Activated CD4-positive, alpha-beta T cell treated with anti-CD3 and anti-CD28 coated beads, Interleukin-2, amount 50 U/mL, for 16 hours (primary cell): Measurements from ENCODE around the gene CLSTN3.
A peak's percentile ranks its signal among the peaks of the same experiment; 100 is the strongest.
"Not testable (repeated sequence)": the region's sequence is repeated elsewhere in the genome, so short reads cannot be mapped to it uniquely, and the experiment has no call there.

Source experiments
- DNase-seq: peaks from one replicate; pipeline ENCODE4 v3.0.0-alpha.2; 2020

CLSTN3 gene

DNA sequence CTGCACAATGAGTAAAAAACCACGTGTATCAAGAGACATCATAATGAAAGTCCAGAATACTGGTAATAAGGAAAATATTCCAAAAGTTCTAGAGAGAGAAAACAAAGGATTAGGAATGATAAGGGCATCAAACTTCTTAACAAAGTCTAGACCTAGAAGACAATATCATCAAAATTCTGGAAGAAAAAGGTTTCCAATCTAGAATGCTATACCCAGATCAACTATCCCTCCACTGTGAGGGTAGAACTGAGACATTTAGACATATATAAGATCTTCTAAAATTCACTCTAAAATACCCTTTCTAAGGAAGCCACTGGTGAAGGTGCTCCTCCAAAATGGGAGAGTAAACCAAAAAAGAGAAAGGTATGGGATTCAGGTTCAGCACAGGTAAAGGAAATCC is 24.1 kb upstream of the CLSTN3 start:
- DNase-seq = no peak

DNA sequence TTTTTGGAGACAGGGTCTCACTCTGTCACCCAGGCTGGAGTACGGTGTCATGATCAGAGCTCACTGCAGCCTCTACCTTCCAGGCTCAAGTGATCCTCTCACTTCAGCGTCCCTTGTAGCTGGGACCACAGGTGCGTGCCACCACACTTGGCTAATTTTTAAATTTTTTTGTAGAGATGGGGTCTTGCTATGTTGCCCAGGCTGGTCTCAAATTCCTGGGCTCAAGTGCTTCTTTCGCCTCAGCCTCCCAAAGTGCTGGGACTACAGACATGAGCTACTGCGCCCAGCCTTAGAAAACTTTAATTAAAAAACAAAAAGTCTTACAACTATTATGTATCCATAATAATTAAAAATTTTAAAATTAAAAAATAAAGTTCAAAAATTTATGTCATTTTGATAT is 23.0 kb upstream of the CLSTN3 start:
- DNase-seq = not testable (repeated sequence)

DNA sequence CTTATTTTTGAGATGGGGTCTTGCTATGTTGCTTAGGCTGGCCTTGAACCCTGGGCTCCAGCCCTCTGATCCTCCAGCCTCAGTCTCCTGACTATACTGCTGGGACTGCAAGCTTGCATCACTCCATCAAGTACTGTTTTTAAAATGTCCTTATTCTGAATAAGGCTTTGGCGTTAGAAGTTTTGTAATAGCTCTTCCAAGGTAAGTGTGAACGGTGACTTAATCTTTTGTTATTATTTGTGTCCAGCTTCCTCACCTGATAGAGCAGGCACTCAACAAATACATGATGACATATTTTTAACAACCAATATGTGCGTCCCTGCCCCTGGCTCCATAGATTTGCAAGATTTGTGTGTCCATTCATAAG is 22.6 kb upstream of the CLSTN3 start:
- peak; percentile 14 for DNase-seq

DNA sequence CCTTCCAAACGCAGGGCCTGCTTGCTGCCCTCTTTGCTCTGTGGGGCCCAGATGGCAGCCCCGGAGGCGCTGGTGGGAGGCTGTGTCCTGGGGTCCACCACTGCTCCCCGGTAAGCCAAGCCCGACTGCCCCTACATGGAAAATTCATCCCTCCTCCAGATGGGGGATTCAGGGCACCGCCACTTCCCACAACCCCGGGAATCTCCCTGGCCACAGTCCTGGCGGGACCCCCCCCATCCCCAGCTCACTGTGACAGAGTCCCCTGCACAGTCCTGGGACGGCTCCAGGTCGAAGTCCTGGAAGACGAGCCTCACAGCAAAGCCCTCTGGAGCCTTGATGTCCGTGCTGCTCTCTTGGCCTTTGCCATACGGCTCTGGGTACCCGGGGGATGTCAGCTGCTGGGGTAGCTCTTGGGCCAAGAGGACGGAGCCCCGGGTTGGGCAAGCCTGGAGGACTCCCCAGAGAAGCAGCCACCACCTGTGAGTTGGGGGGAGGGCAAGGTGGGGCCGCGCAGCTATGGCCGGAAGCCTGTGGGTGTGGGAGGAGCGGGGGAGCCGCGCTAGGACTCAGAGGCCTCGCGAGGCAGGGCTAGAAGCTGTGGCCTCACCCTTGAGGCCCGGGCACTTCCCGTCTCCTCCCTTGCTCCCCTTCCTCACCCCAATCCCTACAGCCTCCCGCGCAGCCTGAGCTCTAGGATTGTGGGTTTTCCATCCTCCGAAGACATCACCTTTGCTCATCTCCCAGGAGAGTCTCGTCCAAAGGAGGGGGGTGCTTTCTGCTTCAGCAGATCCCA is 22.0 kb upstream of the CLSTN3 start:
- DNase-seq = peak; percentile 86

DNA sequence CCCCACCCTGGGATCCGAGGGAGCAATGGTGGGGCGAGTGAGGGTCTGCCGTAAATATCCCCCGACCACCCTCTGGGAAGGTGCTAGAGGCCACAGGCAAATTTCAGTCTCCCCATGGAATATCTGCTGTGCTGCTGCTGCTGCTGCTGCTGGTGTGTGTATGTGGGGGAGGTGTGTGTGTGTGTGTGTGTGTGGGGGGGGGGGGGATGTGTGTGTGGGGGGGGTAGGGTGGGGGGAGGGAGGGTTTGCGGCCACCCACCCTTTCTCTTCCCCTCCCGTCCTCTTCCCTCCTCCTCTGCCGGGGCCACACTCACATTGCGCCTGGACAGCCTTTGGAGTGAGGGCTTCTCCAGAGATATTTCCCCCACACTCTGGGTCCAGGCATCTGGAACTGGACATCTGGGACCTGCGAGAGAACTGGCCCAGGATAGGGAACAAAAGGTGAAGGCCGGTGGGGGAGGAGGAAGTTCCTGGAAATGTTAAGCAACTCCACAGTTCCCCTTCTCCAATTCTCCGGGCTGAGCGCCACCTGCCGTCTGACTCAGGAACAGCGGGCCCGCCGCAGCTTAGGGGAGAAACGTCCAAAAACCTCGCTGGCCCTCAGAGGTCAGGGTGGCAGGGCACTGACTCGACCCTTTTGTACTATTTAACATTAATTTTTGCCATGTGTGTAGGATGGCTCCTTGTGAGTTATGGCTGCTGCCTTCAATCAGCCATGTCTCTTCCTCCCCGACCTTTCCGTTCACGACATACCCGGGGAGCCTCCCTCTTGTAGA is 21.2 kb upstream of the CLSTN3 start, which contains the start of gene C1RL:
Gene C1RL, minus strand, starts transcription at position 419 of the 776 bp plus-strand sequence. Its CDS starts 34 bp downstream, at position 385.
- peak; percentile 85 for DNase-seq

GRCh38 chr12:7109572-7109920 is 20.6 kb upstream of the CLSTN3 start:
- DNase-seq = no peak

DNA sequence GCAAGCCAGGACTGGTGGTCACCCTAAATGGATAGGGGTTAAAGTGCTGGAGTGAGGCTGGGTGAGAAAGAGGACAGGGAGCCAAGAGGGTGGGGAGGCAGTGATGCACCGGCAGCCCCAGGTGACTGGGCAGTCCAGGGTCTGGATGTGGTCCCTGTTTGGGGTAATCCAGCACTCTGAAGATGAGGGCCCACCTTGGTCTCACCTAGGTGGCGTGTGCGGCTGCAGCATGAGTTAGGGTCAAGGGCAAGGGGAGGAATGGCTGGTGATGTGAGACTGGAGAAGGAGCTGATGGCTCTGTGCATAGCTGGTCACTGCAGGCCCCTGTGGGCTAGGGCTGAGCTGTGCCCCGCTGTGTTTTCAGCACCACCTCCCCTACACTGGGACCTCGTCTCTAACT is 19.5 kb upstream of the CLSTN3 start:
- DNase-seq = no peak

DNA sequence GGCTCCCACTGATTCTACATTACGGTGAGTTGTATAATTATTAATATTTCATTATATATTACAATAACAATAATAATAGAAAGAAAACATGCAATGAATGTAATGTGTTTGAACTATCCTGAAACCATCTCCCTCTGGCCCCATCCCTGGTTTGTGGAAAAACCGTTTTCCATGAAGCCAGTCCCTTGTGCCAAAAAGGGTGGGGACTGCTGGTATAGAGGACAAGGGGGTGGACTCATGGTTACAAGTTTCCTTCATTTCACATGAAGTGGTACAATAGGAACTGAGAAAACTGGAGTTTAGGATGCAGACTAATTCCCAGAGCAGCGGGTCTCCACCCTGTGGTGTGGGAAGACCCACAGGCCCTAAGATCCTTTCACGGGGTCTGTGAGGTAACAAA is 18.1 kb upstream of the CLSTN3 start:
- DNase-seq = no peak

DNA sequence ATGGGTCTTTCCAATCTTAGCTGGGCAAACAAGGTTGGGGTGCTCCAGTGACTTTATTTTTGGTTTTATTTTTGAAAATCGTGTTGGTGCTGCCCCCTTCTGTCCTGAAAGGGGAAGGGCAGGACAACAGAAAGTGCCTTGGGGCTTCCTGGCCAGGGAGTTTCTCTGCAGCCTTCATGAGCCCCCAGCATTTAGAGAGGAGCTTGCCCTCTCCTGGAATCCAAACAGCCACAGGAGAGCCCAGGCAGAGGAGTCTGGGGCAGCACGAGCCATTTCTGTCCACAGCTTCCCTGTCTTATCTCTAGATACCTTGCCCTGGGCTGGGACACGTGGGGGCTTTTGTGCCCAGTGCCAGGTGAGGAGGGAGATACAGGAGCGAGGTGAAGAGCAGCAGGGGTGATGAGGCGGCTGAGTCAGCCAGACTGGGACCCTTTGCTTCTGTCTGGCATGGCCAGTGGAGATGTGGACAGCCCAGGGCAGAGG is 16.7 kb upstream of the CLSTN3 start:
- DNase-seq = peak; percentile 57

DNA sequence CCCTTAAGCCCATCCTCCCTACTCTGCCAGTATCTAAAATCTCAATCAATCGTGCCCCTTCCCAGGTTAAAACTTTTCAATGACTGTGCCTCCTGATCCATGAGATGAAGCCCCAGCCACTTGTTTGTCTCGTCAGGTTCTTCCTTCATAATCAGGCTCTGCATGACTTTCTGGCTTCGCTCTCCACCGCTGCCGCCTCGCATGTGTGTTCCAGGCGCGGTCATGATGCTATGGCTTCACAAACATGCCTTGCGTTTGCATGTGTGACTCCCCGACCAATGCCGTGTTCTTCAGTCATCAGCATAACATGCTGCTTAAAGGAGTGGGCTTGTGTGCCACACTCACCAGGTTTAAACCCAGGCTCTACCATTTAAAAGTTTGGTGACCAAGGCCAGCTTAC is 16.2 kb upstream of the CLSTN3 start:
- DNase-seq = no peak

DNA sequence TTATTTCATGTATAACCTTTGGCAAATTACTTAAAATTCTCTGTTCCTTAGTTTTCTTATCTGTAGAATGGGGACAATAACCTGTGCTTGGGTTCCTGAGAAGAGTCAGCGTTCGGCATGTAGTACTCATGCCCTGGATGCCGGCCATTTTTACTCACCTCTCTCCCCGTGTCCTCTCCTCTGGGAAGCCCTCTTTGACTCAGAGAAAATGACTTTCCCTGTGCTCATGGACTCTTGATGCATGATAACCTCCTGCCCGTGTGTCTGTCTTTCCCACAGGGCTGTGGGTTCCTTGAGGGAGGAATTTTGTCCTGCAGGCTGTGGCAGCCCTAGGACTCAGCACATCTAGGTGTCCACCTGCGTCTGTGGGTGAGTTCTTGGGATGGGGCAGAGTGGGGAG is 15.3 kb upstream of the CLSTN3 start:
- DNase-seq = no peak

DNA sequence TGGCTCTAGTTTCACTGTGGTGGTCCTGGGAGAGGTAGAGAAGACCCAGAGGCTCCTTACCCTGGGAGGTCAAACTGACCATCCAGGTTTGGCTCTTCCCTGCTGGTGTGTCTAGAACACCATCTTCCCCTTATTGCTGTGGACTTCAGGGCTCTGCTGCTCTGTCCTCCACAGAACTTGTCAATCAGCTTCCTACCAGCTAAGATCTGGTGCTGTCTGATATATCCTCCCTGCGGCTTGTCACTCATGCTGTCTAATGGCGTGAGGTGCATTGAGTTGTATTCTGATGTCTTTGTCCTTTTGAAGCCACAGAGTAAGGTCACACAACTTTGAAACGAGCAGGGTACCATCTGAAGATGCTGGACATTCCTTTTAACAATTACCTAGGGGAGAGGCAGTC is 14.0 kb upstream of the CLSTN3 start:
- DNase-seq = no peak

DNA sequence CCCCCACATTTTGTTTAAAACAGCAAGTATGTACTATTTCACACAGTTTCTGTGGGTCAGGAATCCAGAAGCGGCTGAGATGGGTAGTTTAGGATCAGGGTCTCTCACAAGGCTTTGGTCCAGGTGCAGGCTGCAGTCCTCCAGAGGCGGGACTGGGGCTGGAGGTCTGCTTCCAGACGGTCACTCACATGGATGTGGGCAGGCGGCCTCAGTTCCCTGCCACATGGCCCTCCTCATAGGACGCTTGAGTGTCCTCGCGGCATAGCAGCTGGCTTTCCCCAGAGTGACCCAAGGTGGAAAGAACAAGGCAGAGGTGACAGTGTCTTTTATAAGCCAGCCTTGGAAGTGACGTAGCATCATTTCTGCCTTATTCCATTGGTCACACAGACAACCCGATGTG is 13.3 kb upstream of the CLSTN3 start:
- no peak for DNase-seq

GRCh38 chr12:7117670-7118069 is 12.5 kb upstream of the CLSTN3 start:
- no peak for DNase-seq

- no peak for DNase-seq
Measured at GRCh38 chr12:7118881-7119280, 11.3 kb upstream of the CLSTN3 start.

GRCh38 chr12:7120166-7120565 is 10.0 kb upstream of the CLSTN3 start:
- DNase-seq = no peak

- no peak for DNase-seq
Measured at GRCh38 chr12:7121324-7121723, 8.8 kb upstream of the CLSTN3 start.

DNA sequence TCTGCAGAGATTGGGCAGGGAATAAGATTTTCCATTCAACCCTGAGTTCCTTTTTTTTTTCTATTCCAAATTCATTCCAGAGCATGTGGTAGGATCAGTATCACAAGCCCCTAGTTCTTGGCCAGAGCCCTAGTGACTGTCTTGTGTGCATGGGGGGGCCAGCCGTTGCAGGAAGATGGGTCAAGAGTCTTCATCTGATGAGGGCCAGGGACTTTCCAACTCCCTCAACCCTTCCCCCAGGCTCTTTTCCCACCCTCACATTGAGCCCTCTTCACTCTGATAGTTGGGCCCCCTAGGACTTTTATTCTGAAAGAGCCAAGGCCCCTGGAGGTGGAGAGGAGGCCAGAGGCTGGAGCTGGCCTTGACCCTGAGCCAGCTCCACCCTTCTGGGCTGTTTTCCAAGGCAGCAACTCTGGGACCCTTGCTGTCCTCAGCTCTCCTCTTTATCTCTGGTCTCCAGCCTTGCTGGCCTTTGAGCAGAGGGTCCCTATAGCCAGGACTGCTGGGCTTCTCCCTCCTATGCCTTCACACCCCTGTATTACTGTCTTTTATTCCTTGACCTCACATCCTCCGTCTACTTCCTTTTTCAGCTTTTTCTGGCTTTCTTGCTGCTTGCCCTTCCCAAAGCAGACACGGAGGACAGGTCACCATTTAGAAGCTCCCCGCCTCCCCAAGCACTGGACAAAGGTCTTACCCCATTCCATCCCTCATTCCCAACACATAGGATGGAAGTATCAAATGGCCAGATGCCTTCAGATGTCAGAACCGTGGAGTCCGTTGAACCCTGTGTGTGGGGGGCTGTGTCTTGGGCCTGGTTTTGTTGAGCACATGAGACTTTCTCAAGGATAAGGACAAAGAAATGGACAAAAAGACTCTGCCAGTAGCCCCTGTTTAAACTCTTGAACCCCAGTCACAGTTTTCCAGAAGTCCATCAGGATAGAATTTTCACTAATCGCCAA is 7.1 kb upstream of the CLSTN3 start:
- no peak for DNase-seq

DNA sequence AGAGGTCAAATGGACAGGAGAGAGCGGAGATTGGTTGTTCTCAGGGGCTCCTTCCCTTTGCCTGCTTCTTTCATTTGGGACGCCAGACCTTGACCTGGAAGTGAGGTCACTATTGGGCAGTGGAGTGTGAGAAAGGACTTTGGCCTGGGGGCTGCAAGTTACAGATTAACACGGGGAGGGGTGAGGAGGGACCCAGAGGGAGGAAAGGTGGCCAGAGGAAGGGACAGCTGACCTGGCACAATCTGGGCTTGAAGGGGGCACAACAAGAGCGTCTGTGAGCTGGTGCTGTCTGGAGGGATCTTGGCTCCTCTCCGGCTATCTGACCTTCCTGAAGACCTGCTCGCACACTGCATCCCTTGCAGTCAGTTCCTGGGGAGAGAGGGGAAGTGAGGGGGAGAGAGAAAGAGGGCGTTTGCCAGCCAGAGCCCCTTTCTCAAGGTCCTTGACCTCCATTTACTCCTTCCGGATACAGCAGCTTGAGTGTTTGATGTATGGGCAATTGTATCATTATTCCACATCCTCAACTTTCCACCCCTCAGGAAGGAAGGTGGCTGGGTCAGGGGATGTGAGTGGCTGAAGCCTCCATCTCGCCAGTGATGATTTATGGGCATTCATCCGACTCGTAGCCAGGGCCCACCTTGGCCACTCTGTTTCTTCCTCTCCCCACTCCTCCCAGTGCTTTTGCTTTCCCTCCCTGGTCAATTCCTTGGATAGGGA is 6.2 kb upstream of the CLSTN3 start:
- DNase-seq = no peak

- no peak for DNase-seq
Measured at GRCh38 chr12:7125632-7126227, 4.4 kb upstream of the CLSTN3 start.

DNA sequence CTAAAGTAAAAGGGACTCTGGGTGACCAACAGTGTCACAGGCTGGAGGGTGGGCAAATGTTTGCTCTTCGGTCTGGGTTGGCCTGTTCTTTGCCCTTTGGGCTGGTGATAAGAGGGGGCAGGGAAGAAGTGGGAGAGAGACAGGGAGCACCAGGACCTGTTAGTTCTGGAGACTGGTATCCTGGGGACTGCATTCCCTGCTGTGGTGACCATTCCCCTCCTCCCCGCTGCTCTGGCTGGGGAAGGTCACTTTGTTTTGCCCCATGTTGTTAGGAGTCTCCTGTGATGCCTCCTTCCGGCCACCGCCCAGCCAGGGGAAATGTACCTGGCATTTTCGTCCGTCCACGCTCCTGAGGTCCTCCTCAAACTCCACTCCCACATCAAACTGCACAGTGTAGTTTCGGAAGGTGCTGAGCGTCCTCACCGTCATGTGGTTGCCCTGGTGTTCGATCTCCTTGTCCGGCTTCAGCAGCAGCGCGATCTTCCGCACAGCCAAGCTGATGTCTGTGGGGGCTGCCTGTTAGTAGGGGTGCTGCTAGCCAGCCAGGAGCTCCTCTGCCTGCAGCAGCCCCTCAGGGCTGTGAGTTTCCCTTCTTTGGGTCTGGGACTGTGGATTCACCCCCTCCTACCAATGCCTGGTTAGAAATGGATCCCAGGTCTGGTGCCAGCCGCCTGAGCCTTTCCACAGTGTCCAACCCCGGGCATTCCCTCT is 2.1 kb upstream of the CLSTN3 start:
- no peak for DNase-seq
